NCI-H1694 treated with DMSO at 0.1 percent for 48 hours (cell line): ENCODE results near the gene USP35.
A peak's percentile ranks its signal among the peaks of the same experiment; 100 is the strongest.

Experiments used
- DNase-seq: peaks from one replicate; lab custom pipeline; 2025; lab: John Stamatoyannopoulos, UW

Gene USP35, protein sequence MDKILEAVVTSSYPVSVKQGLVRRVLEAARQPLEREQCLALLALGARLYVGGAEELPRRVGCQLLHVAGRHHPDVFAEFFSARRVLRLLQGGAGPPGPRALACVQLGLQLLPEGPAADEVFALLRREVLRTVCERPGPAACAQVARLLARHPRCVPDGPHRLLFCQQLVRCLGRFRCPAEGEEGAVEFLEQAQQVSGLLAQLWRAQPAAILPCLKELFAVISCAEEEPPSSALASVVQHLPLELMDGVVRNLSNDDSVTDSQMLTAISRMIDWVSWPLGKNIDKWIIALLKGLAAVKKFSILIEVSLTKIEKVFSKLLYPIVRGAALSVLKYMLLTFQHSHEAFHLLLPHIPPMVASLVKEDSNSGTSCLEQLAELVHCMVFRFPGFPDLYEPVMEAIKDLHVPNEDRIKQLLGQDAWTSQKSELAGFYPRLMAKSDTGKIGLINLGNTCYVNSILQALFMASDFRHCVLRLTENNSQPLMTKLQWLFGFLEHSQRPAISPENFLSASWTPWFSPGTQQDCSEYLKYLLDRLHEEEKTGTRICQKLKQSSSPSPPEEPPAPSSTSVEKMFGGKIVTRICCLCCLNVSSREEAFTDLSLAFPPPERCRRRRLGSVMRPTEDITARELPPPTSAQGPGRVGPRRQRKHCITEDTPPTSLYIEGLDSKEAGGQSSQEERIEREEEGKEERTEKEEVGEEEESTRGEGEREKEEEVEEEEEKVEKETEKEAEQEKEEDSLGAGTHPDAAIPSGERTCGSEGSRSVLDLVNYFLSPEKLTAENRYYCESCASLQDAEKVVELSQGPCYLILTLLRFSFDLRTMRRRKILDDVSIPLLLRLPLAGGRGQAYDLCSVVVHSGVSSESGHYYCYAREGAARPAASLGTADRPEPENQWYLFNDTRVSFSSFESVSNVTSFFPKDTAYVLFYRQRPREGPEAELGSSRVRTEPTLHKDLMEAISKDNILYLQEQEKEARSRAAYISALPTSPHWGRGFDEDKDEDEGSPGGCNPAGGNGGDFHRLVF

GRCh38 chr11:78188286-78189173 lies at the start of gene USP35, which contains the start of gene KCTD21:
Gene USP35 (plus strand): TSS chr11:78188919. CDS start chr11:78196246, 7,327 bp downstream.
Gene KCTD21 (minus strand): TSS chr11:78188626. CDS start chr11:78174554, 14,072 bp downstream.
- DNase-seq = peak; percentile 84

GRCh38 chr11:78139422-78140391 lies 49.0 kb upstream of the USP35 start, which contains the start of gene ALG8:
Gene ALG8 (minus strand): TSS chr11:78139626. CDS start chr11:78139588, 38 bp downstream.
- peak; percentile 84 for DNase-seq

DNA sequence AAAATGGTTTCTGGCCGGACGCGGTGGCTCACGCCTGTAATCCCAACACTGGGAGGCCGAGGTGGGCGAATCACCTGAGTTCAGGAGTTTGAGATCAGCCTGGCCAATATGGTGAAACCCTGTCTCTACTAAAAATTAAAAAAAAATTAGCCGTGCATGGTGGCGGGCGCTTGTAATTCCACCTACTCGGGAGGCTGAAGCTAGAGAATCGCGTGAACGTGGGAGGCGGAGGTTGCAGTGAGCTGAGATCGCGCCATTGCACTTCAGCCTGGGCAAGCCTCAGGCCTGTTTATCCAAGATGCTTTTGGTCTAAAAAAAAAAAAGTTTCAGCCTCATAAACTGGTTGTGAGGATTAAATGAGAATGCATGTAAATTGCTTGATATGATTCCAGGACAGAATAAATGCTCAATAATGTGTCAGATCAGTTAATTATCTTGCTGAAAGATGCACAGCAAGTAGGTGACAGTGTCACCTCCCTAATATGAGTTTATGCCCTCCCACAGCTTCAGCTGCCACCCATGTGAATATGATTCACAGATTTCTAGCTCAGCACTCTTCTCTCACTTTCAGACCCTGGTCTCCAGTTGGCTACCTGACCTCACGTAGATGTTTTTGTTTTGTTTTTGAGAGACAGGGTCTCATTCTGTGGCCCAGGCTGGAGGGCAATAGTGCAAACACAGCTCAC lies 48.2 kb upstream of the USP35 start:
- no peak for DNase-seq

- no peak for DNase-seq
Measured at GRCh38 chr11:78145511-78146025, 43.2 kb upstream of the USP35 start.

DNA sequence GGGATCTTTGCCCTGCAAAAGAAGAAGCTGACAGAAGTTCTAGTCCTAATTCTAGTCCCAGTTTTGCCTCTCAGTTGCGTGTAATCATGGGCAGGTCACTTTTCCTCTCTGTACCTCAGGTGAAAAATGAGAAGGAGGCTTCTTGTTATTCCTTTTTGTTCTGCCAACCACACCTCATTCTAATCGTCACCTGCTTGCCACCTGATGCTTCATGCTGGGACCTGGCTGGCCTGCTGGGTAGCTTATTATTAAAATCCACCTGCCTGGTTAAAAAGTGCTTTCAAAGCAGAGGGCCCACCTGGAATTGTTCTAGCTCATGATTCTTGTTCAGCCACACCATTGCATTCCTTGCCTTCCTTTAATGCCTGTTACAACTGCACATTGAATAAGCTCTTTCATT lies 40.9 kb upstream of the USP35 start:
- no peak for DNase-seq

- DNase-seq = no peak
Measured at GRCh38 chr11:78149646-78150045, 39.1 kb upstream of the USP35 start.

GRCh38 chr11:78150346-78150745 lies 38.4 kb upstream of the USP35 start:
- DNase-seq = no peak

GRCh38 chr11:78150754-78151153 lies 38.0 kb upstream of the USP35 start:
- DNase-seq = no peak

- DNase-seq = no peak
Measured at GRCh38 chr11:78151804-78152203, 36.9 kb upstream of the USP35 start.

GRCh38 chr11:78156127-78156844 lies 32.4 kb upstream of the USP35 start:
- no peak for DNase-seq

GRCh38 chr11:78158987-78159652 lies 29.6 kb upstream of the USP35 start:
- DNase-seq = no peak

DNA sequence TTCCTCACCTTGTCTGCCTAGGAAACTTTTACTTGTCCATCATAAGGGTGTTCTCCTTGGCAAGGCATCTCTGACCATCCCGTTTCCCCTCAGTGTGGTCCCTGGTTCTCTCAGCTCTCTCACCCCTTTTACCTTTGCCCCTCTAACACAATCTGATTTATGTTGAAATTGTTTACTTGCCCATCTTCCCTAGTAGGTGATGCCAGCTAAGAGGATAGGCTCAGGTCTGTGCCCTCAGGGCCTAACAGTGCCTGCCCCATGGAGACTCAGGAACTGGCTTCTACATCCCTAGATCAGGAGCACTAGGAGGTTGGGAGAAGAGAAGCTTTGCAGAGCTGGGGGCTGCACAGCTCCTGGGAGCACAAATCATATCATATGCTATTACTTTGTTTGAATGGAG lies 28.2 kb upstream of the USP35 start:
- no peak for DNase-seq

DNA sequence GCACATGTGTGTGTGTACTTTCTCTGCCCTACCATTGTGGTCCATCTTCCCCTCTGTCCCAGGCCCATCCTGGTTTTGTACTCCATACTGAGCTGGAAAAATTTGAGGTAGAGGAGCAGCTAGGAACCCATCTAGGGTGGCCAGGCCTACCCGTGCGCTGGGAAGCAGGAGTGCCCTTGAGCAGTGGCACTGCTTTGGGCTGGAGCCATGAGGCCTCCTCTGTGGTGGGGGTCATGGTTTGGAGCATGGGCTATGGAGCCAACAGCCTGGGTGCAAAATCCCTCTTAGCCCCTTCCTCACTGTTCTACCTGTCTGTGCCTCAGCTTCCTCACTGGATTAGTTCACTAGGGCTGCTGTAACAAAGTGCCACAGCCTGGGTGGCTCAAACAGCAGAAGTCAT lies 27.4 kb upstream of the USP35 start:
- DNase-seq = no peak

- no peak for DNase-seq
Measured at GRCh38 chr11:78161962-78162371, 26.8 kb upstream of the USP35 start.

DNA sequence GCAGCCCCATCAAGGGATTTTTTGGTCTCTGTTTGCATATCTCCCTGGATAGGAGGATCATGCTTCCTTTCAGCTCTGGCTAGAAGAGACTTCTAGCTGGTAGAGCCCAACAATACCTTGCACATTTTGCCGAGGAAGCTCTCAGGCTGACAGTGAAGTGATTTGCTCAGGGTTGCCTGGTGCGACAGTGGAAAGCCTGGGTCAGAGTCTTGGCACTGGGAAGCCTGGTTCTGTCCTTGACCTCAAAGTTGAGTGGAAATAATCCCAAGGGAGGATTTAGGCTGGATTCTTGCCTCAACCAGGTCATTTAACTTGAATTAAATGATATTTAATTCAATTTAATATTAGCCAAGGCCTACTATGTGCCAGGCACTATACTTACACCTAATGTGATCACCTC lies 24.9 kb upstream of the USP35 start:
- no peak for DNase-seq

DNA sequence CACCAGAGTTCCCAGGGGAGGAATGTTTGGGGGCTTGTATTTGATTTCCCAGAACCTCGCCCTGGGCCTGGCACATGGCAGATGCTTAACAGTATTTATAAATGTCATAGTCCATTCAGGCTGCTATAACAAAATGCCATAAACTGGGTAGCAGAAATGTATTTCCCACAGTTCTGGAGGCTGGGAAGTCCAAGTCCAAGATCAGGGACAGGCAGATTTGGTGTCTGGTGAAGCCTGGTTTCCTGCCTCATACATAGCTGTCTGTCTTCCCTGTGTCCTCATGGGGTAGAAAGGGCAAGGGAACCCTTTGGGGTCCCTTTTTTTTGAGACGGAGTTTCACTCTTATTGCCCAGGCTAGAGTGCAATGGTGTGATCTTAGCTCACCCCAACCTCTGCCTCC lies 24.2 kb upstream of the USP35 start:
- no peak for DNase-seq

DNA sequence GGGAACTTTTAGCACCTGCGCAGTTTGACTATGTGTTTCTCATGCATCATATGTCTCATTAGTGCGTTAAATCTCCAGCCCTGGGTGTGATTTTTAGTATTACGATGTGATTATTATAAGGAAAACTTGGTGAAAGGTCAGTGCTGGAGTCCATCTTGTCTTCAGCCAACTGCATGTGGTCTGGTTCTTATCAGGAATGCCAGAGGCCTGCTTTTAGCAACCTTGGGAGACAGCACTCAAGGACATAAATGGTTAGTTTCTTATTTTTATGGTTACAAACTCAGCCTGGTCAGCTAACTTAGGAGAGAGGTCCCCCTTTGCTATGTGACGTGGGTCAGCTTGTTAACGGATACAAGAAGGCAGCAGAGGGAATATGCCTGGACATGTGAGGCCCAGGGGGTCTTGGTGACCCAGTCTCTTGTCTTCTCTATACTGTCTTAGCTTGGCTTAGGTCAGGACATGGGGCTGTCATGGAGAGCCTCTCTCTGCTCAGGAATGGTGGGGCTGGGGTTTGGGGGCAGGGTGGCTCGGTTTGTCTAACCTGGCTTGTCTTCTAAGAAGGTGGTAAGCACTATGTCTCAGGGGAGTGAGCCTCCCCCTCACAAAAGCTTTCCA lies 21.8 kb upstream of the USP35 start:
- DNase-seq = no peak
